ENCODE results near the gene SEMA6B. TPM values are rescaled to one million over a fixed set of nuclear protein-coding genes. Genes with fewer than 3 reads are reported as not detected.

SEMA6B gene
- total and polyA plus RNA-seq, 7 donors: 2.3 to 11.7 (median 7.1) TPM

DNA sequence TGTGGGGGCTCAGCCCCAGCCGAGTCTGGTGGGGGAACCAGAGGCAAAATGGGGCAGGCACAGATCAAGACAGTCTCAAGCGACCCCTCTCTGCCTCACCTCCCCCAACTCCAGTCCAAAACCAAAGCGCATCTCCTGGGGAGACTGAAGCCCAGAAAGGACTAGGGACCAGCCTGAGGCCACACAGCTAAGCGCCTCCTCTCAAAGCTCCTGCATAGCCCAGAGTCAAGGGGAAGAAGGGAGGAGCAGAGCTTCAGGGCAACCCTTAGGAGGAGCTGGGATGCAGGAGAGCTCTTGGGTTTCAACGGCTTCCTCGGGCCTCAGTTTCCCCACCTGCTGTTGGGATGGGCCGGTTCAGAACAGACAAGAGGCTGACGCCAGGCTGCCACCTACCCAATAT lies 19.9 kb upstream of the SEMA6B start:
- 76 to 77% (median 76%) methylated on average over 8 of the region's 8 CpGs for WGBS, 3 donors
- peaks cover 4% of the 10 kb centered on the region for H3K4me1 ChIP-seq
- H3K27ac ChIP-seq: no peak overlapping the region
- H3K36me3 ChIP-seq (ENCODE audit: insufficient read depth in 1 of 2, low read depth in 1 of 2): no peaks in the 10 kb centered on the region
- no peak for ATAC-seq
- intact Hi-C loops (cut with DNase I): loop anchor here (5.0 kb wide), 2 partner anchors 53 to 133 kb away; no protein-coding TSS in a partner anchor
- DNase-seq: no peak
- no peaks in the 10 kb centered on the region for H3K9me3 ChIP-seq
- H3K27me3 ChIP-seq (ENCODE audit: insufficient read depth in 3 of 3, low read length in 2 of 3): peaks cover 0 to 40% (median 14%) of the 10 kb centered on the region in 3 donors
- TF ChIP-seq, protein P1, sequence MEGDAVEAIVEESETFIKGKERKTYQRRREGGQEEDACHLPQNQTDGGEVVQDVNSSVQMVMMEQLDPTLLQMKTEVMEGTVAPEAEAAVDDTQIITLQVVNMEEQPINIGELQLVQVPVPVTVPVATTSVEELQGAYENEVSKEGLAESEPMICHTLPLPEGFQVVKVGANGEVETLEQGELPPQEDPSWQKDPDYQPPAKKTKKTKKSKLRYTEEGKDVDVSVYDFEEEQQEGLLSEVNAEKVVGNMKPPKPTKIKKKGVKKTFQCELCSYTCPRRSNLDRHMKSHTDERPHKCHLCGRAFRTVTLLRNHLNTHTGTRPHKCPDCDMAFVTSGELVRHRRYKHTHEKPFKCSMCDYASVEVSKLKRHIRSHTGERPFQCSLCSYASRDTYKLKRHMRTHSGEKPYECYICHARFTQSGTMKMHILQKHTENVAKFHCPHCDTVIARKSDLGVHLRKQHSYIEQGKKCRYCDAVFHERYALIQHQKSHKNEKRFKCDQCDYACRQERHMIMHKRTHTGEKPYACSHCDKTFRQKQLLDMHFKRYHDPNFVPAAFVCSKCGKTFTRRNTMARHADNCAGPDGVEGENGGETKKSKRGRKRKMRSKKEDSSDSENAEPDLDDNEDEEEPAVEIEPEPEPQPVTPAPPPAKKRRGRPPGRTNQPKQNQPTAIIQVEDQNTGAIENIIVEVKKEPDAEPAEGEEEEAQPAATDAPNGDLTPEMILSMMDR (IDR thresholded peaks at IDR 0.05): no peak
- H3K4me3 ChIP-seq: no peak overlapping the region

DNA sequence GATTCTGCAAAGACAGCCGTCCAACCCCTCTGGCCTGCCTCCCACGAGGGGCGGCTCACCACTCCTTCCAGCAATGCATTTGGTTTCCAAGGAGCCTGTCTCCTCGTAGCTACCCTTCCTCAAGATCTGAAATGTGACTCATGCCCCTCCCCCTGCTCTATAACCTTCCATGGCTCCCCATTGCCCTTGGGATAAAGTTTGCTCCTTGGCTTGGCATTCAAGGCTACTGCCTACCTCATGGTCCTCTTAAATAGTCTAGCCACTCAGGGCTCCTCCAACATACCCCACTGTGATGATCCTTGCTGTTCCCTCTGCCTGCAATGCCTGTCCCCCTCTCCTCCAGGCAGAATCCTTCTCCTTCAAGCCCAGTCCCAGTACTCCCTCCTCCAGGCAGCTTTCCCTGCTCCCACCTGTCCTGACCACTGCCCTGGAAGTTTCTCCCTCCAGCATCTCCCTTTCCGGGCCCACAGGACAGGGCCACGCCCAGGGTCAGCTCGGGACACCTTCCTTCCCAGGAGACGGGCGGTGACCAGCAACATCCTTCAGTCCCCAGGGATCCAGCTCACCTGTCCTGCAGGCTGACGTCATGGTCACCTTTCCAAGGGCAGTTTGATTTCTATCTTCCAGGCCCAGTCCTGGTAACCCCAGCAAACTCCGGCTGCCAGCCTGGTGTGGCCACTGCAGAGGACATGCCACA lies 19.2 kb upstream of the SEMA6B start:
- no peak for ATAC-seq
- TF ChIP-seq, protein P1 (IDR thresholded peaks at IDR 0.05): no peak
- H3K36me3 ChIP-seq (ENCODE audit: insufficient read depth in 1 of 2, low read depth in 1 of 2): no peaks in the 10 kb centered on the region
- H3K4me3 ChIP-seq: no peak overlapping the region
- peaks cover 0 to 33% (median 9%) of the 10 kb centered on the region in 3 donors for H3K27me3 ChIP-seq (ENCODE audit: insufficient read depth in 3 of 3, low read length in 2 of 3)
- H3K27ac ChIP-seq: no peak overlapping the region
- no peaks in the 10 kb centered on the region for H3K4me1 ChIP-seq
- no peaks in the 10 kb centered on the region for H3K9me3 ChIP-seq
- 60 to 64% (median 64%) methylated on average over 11 of the region's 11 CpGs for WGBS, 3 donors
- DNase-seq: no peak
- intact Hi-C loops (cut with DNase I): loop anchor here (5.0 kb wide), 2 partner anchors 54 to 134 kb away; no protein-coding TSS in a partner anchor

DNA sequence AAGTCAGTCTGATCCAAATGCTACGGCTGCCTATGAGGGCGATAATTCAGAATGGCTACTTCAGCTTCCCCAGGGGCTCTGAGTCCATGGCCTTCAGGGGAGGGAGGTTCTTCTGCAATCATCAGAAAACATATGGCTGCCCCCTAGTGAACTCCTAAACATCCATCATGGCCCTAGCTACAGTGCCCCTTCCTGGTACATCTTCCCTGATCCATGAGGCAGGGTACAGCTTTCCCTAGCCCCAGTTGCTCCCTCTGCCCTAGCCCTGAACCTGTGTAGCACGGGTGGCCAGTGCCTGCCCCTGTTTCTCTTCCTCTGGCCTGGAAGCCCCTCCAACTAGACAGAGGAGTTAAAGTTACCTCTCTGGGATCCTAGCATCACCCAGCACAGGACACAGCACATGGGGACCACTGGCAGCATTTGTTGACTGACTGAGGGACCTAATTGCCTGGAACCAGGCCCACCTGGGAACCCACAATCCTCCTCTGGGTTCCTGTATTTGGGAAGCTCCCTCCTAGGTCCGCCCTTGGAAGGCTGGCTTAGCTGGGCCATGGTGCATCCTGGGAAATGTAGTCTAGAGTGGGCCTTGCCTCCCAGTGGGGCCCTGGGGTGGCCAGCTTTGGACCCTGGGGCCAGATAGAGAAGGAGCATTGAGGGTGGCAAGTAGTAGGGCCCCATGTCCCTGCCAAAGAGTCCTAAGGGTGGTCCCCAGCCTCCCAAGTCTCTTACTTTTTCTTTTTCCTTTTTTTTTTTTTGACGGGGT lies 17.7 kb upstream of the SEMA6B start:
- Histone ChIP-seq H3K36me3 (ENCODE audit: insufficient read depth in 1 of 2, low read depth in 1 of 2) (no peaks in the 10 kb centered on the region), H3K27me3 (ENCODE audit: insufficient read depth in 3 of 3, low read length in 2 of 3) (peaks cover 0 to 24% (median 9%) of the 10 kb centered on the region in 3 donors), H3K27ac (no peak overlapping the region), H3K4me1 (no peaks in the 10 kb centered on the region), H3K9me3 (no peaks in the 10 kb centered on the region), H3K4me3 (no peak overlapping the region)
- 88 to 93% (median 92%) methylated on average over 5 of the region's 5 CpGs for WGBS, 3 donors
- TF ChIP-seq, protein P1 (IDR thresholded peaks at IDR 0.05): no peak
- ATAC-seq (no peak), DNase-seq (no peak)
- intact Hi-C loops (cut with DNase I): loop anchor here (2.0 to 5.0 kb wide), 3 partner anchors 55 to 135 kb away; no protein-coding TSS in a partner anchor

DNA sequence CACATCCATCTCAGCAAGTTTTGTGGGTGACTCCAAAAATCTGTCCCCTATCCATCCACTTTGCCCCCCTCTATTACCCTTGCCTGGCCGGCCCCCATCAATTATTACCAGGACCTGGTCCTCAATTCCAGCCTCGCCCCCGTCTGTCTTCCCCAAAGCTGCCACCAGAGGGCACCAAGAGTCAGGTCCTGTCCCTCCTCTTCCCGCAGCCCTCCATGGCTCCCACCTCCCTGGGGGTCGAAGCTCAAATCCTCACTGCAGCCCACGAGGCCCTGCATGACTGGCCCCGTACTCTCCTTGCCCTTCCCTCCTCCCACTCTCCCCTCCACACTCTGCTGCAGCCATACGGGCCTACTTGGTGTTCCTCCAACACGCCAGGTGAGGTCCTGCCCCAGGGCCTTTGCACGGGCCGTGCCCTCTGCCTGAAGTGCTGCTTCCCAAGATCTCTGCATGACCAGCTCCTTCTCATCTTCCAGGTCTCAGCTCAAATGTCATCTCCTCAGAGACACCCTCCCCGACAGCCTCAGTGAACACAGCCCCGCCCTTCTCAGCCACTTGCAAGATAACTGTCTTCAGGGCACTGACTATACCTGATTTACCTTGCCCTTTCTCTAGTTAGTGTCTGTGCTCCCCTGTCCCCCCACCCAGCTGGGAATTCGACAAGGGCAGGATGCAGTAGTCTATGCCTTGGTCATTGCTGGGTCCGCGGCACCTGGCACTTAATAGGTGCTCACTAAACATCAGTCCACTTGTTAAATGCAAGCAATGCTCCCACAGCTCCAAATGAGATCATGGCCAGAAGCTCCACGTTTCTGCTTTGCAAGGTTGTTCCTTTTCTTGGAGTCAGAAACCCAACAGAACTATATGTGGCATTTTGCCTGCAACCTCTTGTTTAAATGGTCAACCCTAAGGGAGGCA lies 16.8 kb upstream of the SEMA6B start:
- Histone ChIP-seq H3K4me1 (no peaks in the 10 kb centered on the region), H3K9me3 (no peaks in the 10 kb centered on the region), H3K4me3 (no peak overlapping the region), H3K27ac (peak overlapping the region; percentile 69), H3K36me3 (ENCODE audit: insufficient read depth in 1 of 2, low read depth in 1 of 2) (no peaks in the 10 kb centered on the region), H3K27me3 (ENCODE audit: insufficient read depth in 3 of 3, low read length in 2 of 3) (peaks cover 0 to 18% (median 9%) of the 10 kb centered on the region in 3 donors)
- peak; percentile 70 to 80 for DNase-seq
- 52 to 61% (median 59%) methylated on average over 17 of the region's 17 CpGs for WGBS, 3 donors
- peak; percentile 59 to 78 (median 65) for ATAC-seq
- TF ChIP-seq, protein P1 (IDR thresholded peaks at IDR 0.05): peak; percentile 70
- intact Hi-C loops (cut with DNase I): loop anchor here (2.0 to 5.0 kb wide), 3 partner anchors 56 to 136 kb away; no protein-coding TSS in a partner anchor

All from psoas muscle (tissue), 8 donors.